Astrocyte of the spinal cord (primary cell): ENCODE data around the gene ARFGEF3.

Experiments
- DNase-seq: peaks from one replicate; pipeline ENCODE4 v3.0.0; 2011; ENCODE audit warnings: low read depth, low spot score
- H3K4me3 ChIP-seq: 2 replicates; pipeline ENCODE4 v1.5.1; 2011; ENCODE audit warnings: low read depth, mild to moderate bottlenecking, low read length, moderate library complexity
- in situ Hi-C: cut with HindIII; loops from 2 replicates; pipeline ENCODE4 v1.10.0; 2017; ENCODE audit warnings: low sequenced_read_pairs
- TF ChIP-seq, protein P1 (sequence below): IDR thresholded peaks from 2 replicates; pipeline ENCODE4 v1.5.1; 2012; ENCODE audit warnings: low read depth, mild to moderate bottlenecking, low read length, inconsistent platforms

ARFGEF3 gene

DNA sequence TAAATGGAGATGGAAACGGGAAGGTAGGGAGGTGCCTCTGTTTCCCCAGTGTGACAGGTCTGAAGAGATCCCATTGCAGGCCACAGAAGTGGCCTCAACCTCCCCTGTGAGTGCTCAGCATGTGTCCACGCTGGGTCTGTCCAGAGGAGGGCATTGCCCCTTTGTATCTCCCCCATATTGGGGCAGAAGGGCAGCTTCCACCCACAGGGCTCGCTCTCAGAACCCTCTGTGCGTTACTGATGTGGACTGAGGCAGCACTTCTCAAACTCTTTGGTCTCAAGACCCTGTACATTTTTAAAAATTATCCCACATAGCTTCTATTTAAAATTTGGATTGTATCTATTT, 22.0 kb downstream of the ARFGEF3 start:
- H3K4me3 ChIP-seq = no peak overlapping the region
- DNase-seq = no peak
- in situ Hi-C loops = no loop called here
- TF ChIP-seq, protein P1, sequence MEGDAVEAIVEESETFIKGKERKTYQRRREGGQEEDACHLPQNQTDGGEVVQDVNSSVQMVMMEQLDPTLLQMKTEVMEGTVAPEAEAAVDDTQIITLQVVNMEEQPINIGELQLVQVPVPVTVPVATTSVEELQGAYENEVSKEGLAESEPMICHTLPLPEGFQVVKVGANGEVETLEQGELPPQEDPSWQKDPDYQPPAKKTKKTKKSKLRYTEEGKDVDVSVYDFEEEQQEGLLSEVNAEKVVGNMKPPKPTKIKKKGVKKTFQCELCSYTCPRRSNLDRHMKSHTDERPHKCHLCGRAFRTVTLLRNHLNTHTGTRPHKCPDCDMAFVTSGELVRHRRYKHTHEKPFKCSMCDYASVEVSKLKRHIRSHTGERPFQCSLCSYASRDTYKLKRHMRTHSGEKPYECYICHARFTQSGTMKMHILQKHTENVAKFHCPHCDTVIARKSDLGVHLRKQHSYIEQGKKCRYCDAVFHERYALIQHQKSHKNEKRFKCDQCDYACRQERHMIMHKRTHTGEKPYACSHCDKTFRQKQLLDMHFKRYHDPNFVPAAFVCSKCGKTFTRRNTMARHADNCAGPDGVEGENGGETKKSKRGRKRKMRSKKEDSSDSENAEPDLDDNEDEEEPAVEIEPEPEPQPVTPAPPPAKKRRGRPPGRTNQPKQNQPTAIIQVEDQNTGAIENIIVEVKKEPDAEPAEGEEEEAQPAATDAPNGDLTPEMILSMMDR = no peak

DNA sequence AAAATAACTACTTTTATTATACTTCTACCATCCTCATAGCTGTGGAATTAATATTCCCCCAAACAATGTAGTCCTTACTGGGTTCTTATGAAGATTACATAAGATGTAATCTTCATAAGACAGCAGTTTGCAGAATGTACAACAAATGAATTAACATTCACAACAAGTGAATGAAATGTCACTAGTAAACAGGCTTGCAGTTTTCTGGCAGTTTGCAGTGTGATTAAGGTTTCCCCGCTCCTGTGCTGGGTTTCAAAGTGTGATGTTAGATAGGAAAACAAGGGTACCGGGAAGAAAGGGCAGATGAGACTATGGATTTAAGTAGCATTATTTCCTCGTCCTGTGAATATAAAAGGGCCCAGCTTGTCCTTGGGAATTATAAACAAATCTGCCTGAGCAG, 22.5 kb downstream of the ARFGEF3 start:
- TF ChIP-seq, protein P1 = no peak
- no peak for DNase-seq
- no peak overlapping the region for H3K4me3 ChIP-seq
- in situ Hi-C loops = no loop called here

DNA sequence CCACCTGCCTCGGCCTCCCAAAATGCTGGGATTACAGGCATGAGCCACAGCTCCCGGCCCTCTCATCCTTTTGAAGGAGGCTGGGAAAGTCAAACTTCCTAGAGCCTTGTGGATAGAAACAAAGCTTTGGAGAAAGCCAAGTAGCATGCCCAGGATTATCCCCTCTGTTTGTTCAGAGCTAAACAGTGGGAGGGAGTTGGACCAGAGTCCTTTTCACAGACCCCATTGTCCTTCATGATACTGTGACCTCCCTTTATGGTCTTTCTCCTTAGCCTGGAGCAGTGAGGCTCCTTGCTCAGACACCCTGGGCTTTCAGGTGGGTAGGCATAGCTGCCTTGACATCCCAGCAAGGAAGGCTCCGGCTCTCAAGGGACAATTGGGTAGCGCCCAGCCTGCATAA, 25.4 kb downstream of the ARFGEF3 start:
- TF ChIP-seq, protein P1 = no peak
- no peak for DNase-seq
- no peak overlapping the region for H3K4me3 ChIP-seq
- in situ Hi-C loops = no loop called here

DNA sequence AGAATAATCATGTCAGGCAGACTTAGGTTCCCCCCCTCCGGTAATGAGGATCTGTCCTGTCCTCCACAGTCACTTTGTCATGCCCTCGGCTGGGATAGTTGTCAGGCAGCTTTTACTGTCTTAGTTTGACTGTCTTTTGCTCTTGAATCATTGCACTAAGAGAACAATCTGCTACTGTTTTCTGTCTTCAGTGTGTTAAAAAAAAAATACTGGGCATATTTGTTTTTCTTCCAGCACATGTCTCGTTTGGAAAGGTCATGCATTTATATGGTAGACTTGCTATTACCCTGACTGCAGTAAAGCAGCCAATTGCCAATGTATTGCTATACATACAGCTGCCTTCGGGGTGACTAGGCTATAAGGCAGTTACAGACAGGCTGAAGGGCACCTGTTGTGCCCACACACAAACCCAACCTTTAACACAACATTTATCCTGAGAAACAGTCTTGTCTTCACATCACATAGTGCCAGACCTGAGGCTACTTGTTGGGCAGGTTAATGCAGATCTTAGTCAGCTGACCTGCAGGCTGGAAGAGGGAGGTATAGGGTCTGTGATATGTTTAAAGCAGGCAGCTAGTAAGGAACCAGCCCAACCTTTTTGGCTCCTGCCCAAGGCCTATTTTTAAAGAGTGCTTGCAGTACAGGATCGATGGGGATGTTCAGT, 26.7 kb downstream of the ARFGEF3 start:
- in situ Hi-C loops = no loop called here
- H3K4me3 ChIP-seq = no peak overlapping the region
- no peak for DNase-seq
- TF ChIP-seq, protein P1 = no peak

DNA sequence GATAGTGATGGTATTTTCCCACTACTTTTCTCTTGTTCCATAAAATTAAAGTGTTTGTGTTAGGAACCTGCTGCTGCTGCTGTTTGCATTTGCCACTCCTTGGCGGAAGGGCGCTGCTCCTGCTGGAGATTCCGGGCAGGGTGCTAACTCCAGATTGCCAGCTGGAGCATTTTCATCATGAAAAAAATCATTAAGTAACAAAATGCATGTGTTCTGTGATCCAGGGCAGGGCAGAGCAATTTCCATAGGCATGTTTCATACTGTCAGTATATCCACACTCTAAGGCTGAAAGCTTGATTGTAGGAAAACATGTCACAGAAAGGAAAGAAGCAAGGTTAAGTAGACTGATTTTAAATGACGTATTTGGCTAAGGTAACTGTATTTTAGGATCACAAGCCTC, 32.5 kb downstream of the ARFGEF3 start:
- no peak overlapping the region for H3K4me3 ChIP-seq
- TF ChIP-seq, protein P1 = no peak
- DNase-seq = no peak
- in situ Hi-C loops = no loop called here

DNA sequence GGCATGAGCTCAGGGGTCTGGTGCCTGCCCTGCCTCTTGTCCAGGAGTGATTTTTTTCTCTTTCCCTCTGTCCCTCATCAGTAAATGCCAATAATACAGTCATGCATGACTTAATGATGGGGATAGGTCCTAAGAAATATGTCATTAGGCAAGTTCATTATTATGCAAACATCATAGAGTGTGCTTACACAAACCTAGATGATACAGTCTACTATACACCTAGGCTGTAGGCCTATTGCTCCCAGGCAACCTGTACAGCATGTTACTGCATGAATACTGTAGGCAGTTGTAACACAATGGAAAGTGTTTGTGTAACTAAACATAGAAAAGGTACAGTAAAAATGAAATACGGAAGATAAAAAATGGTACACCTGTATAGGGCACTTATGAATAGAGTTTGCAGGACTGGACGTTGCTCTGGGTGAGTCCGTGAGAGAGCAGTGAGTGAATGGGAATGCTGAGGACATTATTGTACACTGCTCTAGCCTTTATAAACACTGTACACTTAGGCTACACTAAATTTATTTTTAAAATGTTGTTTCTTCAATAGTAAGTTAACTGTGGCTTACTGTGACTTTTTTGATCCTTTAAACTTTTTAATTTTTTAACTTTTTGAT, 34.5 kb downstream of the ARFGEF3 start:
- in situ Hi-C loops = no loop called here
- H3K4me3 ChIP-seq = no peak overlapping the region
- no peak for DNase-seq
- TF ChIP-seq, protein P1 = no peak
